ENCODE data around the gene RNF223. TPM values are rescaled to one million over a fixed set of nuclear protein-coding genes. Genes with fewer than 3 reads are reported as not detected.

Gene RNF223
- total and polyA plus RNA-seq, 2 of the 8 experiments (the other 6 are each of a cell fraction or from before 2014, with no cell fraction given) = not detected

DNA sequence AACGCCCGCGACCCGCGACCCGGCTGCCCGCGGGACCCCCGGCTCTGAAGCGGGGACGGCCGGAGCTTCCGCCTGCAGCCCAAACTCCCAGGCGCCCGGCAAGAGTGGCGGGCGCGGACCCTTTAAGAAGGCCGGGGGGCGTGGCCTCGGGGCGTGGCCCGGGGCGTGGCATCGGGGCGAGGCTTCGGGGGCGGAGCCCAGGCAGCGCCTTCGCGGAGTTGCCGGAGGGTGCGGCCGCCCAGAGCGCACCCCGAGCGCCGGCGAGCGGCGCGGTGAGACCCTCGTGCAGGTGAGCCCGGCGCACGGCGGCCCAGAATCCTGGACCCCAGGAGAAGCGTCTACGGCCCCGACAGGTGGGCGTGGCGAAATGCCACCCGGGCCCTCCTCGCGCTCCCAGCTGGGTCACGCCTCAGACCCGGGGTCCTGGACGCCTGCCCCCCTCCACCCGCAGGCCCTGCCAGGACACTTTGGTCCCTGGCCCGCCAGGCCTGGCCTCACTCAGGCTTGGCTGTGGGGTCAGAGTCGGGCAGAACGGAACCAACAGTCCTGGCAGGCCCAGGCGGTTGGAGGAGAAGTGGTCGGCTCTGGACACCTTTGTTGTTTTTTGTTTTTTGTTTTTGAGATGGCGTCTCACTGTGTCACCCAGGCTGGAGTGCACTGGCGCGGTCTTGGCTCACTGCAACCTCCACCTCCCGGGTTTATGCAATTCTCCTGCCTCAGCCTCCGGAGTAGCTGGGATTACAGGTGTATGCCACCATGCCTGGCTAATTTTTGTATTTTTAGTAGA is 14.4 kb downstream of the RNF223 start (continued):
- no peak for TF ChIP-seq ASH2L (IDR thresholded peaks at IDR 0.05; ENCODE audit: low read length)
- TF ChIP-seq SUZ12 (IDR thresholded peaks at IDR 0.05; ENCODE audit: low read length) = no peak; the same call in 1 of the 2 replicates

Measured in H1 (cell line).